ENCODE results near the gene ZNF410.

GRCh38 chr14:73879027-73879426 is 7.6 kb upstream of the ZNF410 start:
- TF ChIP-seq CTCF (IDR thresholded peaks at IDR 0.05; ENCODE audit: borderline replicate concordance, extremely low read depth, low read length, poor library complexity, severe bottlenecking) (no peak), EZH2 (IDR thresholded peaks at IDR 0.05; ENCODE audit: borderline replicate concordance, low read depth, low read length, severe bottlenecking) (no peak)

Measured in DND-41 (cell line).